Panc1 (cell line): ENCODE results near the gene RNF144A. TPM values are rescaled to one million over a fixed set of nuclear protein-coding genes. Genes with fewer than 3 reads are reported as not detected.

Source experiments
- ATAC-seq: fragments of 200-7000 bp; cut with Tn5 transposase; 2 replicates; pipeline ENCODE4 v1.9.1; 2020; ENCODE audit warnings: mild to moderate bottlenecking, moderate library complexity
- BruUV-seq: library from RNA; stranded (reverse); fragments of 400-500 nt; replicated peaks from 2 replicates; lab custom pipeline; 2021; lab: Mats Ljungman, UMichigan
- CTCF ChIA-PET: fragments of 300-600 bp; sonication (Branson Sonifier 250); formaldehyde crosslinking; loops from one replicate; lab custom pipeline; 2022; ENCODE audit warnings: antibody characterized with exemption; lab: Charles Lee
- POLR2A ChIA-PET: fragments of 300-600 bp; sonication (Branson Sonifier 250); formaldehyde crosslinking; loops from one replicate; lab custom pipeline; 2022; ENCODE audit warnings: antibody characterized with exemption; lab: Charles Lee
- DNase-seq: peaks from one replicate; pipeline ENCODE4 v3.0.0-alpha.2; 2010; ENCODE audit warnings: low read depth, low spot score
- H3K27ac ChIP-seq: 2 replicates; pipeline ENCODE4 v1.5.1; 2011; ENCODE audit warnings: mild to moderate bottlenecking, low read length, inconsistent platforms
- H3K27me3 ChIP-seq: fragments of 200-500 bp; sonication (Bioruptor generic); 2 replicates; pipeline ENCODE4 v1.6.0; 2014; ENCODE audit warnings: low read length, inconsistent platforms; ENCODE audit not compliant: control insufficient read depth, insufficient read depth
- H3K36me3 ChIP-seq: fragments of 200-500 bp; sonication (Bioruptor generic); 2 replicates; pipeline ENCODE4 v1.5.1; 2014; ENCODE audit warnings: inconsistent platforms, mild to moderate bottlenecking, low read length, moderate library complexity; ENCODE audit not compliant: control insufficient read depth, insufficient read depth
- H3K4me1 ChIP-seq: 2 replicates; pipeline ENCODE4 v1.5.1; 2011; ENCODE audit warnings: inconsistent platforms, mild to moderate bottlenecking, low read length, moderate library complexity; ENCODE audit not compliant: control insufficient read depth, insufficient read depth
- H3K4me3 ChIP-seq, 2 experiments: 2 replicates each; pipeline ENCODE4 v1.5.1; 2011 to 2012; ENCODE audit warnings: low read depth in 2 of 2, low read length in 2 of 2, mild to moderate bottlenecking in 2 of 2, inconsistent platforms in 1 of 2, moderate library complexity in 1 of 2
- H3K9me3 ChIP-seq: fragments of 200-500 bp; sonication (Bioruptor generic); 2 replicates; pipeline ENCODE4 v1.5.1; 2014; ENCODE audit warnings: low read depth, mild to moderate bottlenecking, inconsistent platforms, low read length, moderate library complexity; ENCODE audit not compliant: control insufficient read depth, insufficient read depth
- POLR2AphosphoS5 ChIP-seq: IDR thresholded peaks from 2 replicates; pipeline ENCODE4 v1.6.1; 2012; ENCODE audit warnings: mild to moderate bottlenecking, low read depth, low read length, moderate library complexity
- REST ChIP-seq, 2 experiments: IDR thresholded peaks; 2 replicates each; pipeline ENCODE4 v1.6.1; 2011 to 2012; ENCODE audit warnings: low read depth in 2 of 2, control low read depth in 1 of 2, low read length in 1 of 2, mild to moderate bottlenecking in 1 of 2, moderate library complexity in 1 of 2; ENCODE audit not compliant: insufficient read depth in 1 of 2
- SIN3A ChIP-seq: IDR thresholded peaks from 2 replicates; pipeline ENCODE4 v1.6.1; 2012; ENCODE audit warnings: low read depth, mild to moderate bottlenecking, low read length, moderate library complexity, borderline replicate concordance; ENCODE audit not compliant: insufficient read depth
- TCF7L2 ChIP-seq: IDR thresholded peaks from 2 replicates; pipeline ENCODE4 v1.6.1; 2011; ENCODE audit warnings: mild to moderate bottlenecking, low read depth, low read length, inconsistent platforms
- in situ Hi-C: cut with HindIII; loops from 2 replicates; pipeline ENCODE4 v1.10.0; 2016; ENCODE audit warnings: low sequenced_read_pairs, low pct_unique_long_range_greater_than_20kb
- intact Hi-C: fragments of 100-400 bp; cut with micrococcal nuclease; formaldehyde crosslinking; loops from one replicate; pipeline ENCODE4 v1.10.0; 2022; ENCODE audit not compliant: unreplicated experiment
- total RNA-seq: library from RNA; stranded (reverse); gene quantifications from one replicate; pipeline ENCODE4 v1.2.1, GENCODE V29; 2021; ENCODE audit not compliant: unreplicated experiment
- TF ChIP-seq, protein P1 (sequence below): fragments of 450-650 bp; IDR thresholded peaks from 2 replicates; pipeline ENCODE4 v1.5.1; 2017; ENCODE audit warnings: mild to moderate bottlenecking

The RNF144A gene
- total RNA-seq, 1 experiment from 2014 or later, result 5.4 TPM

DNA sequence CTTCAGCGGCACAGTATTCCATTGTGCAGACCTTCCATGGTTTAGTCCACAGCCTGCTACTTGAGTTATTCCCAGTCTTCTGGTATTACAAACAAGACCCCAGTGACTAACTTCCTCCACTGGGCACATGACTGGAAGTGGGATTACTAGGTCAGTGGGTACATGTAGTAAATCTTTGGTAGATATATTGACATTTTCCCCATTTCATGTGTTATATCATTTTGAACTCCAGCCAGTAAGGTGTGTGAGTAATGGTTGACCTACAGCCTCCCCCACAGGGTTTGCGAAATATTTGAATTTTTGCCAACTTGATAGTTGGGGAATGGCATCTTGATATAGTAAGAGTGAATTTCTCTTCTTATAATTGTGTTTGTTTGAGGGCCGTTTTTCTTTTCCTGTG lies 58.8 kb downstream of the RNF144A start:
- ChIA-PET CTCF (no interaction called here), POLR2A (no interaction called here)
- intact Hi-C loops, result no loop called here
- no peaks in the 10 kb centered on the region for H3K4me1 ChIP-seq
- BruUV-seq, result no TSS peak
- no peaks in the 10 kb centered on the region for H3K27me3 ChIP-seq
- no peak for TF ChIP-seq POLR2AphosphoS5
- TF ChIP-seq TCF7L2, result no peak
- TF ChIP-seq SIN3A, result no peak
- H3K4me3 ChIP-seq, result no peak overlapping the region
- in situ Hi-C loops, result no loop called here
- no peak overlapping the region for H3K27ac ChIP-seq
- DNase-seq (no peak), ATAC-seq (no peak)
- no peaks in the 10 kb centered on the region for H3K9me3 ChIP-seq
- no peaks in the 10 kb centered on the region for H3K36me3 ChIP-seq

DNA sequence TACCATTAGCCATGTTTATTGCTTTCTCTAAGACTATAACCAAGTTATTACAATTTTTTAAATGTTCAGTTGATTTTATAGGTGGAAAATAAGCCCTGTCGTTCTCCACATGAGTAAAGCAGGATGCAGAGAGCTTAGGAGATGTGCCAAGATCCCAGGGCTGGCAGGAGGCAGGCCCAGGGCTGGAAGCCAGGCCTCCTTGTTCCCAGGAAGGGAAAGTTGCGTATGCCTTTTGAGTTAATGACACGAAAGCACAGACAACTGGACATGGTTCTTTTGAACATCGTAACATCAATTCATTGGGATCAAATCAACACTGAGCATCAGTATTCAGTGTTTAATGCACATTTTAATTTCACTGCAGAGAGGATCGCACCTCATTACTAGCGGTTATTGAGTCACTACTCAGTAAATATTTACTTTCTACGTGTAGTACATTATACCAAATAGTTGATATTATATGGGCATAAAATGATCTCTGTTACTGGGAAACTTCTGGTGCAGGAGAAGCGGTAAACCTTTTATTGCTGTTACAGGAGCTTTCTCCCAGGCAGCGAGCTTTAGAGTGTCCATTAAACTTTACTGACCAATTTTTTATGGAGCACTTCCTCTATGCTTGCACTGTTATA lies 60.0 kb downstream of the RNF144A start:
- DNase-seq, result peak; percentile 42
- Histone ChIP-seq H3K27me3 (no peaks in the 10 kb centered on the region), H3K9me3 (no peaks in the 10 kb centered on the region), H3K36me3 (no peaks in the 10 kb centered on the region), H3K27ac (no peak overlapping the region), H3K4me3 (peak overlapping the region in 1 of 2 experiments; percentile 26; a peak in 1 of 4 replicates), H3K4me1 (no peaks in the 10 kb centered on the region)
- ChIA-PET CTCF (no interaction called here), POLR2A (no interaction called here)
- in situ Hi-C loops (no loop called here), intact Hi-C loops (no loop called here)
- no TSS peak for BruUV-seq
- ATAC-seq, result peak; percentile 74
- TF ChIP-seq, protein P1, sequence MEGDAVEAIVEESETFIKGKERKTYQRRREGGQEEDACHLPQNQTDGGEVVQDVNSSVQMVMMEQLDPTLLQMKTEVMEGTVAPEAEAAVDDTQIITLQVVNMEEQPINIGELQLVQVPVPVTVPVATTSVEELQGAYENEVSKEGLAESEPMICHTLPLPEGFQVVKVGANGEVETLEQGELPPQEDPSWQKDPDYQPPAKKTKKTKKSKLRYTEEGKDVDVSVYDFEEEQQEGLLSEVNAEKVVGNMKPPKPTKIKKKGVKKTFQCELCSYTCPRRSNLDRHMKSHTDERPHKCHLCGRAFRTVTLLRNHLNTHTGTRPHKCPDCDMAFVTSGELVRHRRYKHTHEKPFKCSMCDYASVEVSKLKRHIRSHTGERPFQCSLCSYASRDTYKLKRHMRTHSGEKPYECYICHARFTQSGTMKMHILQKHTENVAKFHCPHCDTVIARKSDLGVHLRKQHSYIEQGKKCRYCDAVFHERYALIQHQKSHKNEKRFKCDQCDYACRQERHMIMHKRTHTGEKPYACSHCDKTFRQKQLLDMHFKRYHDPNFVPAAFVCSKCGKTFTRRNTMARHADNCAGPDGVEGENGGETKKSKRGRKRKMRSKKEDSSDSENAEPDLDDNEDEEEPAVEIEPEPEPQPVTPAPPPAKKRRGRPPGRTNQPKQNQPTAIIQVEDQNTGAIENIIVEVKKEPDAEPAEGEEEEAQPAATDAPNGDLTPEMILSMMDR, result no peak
- TF ChIP-seq REST (IDR thresholded peaks at IDR 0.05; ENCODE audit: insufficient read depth in 1 of 2, low read depth in 2 of 2, low read length in 1 of 2) (no peak), TCF7L2 (no peak), SIN3A (no peak), POLR2AphosphoS5 (no peak)

DNA sequence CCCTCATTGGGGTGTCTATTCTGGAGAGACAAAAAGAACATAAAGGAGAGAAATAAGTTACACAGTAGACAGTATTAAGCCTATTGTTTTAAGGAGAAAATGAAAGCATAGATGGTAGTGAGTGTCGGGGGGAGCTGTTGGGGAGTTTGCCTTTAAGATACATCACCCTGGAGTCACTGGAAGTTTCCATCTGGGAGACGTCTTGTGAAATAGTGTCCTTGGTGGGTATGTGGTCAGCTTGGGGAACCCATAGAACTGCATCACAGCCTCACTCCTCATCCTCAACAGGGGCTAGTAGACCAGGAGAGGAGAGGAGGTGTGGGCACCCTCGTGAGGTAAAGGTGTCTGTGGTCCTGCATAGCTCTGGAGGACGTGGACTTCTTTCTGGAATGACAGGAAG lies 60.6 kb downstream of the RNF144A start:
- no peaks in the 10 kb centered on the region for H3K9me3 ChIP-seq
- in situ Hi-C loops (no loop called here), intact Hi-C loops (no loop called here)
- DNase-seq (no peak), ATAC-seq (no peak)
- no peaks in the 10 kb centered on the region for H3K4me1 ChIP-seq
- BruUV-seq, result no TSS peak
- TF ChIP-seq TCF7L2, result no peak
- no peak for TF ChIP-seq REST (IDR thresholded peaks at IDR 0.05; ENCODE audit: insufficient read depth in 1 of 2, low read depth in 2 of 2, low read length in 1 of 2)
- no peak for TF ChIP-seq SIN3A
- no peak for TF ChIP-seq POLR2AphosphoS5
- TF ChIP-seq, protein P1, result no peak
- POLR2A ChIA-PET, result no interaction called here
- H3K27me3 ChIP-seq, result no peaks in the 10 kb centered on the region
- no peaks in the 10 kb centered on the region for H3K36me3 ChIP-seq
- H3K4me3 ChIP-seq, result no peak overlapping the region; a peak in 1 of 4 replicates
- H3K27ac ChIP-seq, result no peak overlapping the region
- CTCF ChIA-PET, result no interaction called here
